HEK293 (cell line): ENCODE data around the gene COA1.

Experiments
- YY1 ChIP-seq: fragments of 450-650 bp; formaldehyde crosslinking; IDR thresholded peaks from 2 replicates; pipeline ENCODE4 v1.5.1; 2018; ENCODE audit warnings: missing biosample characterization, missing genetic modification characterization
- ZNF214 ChIP-seq: fragments of 450-650 bp; formaldehyde crosslinking; IDR thresholded peaks from 2 replicates; pipeline ENCODE4 v1.5.1; 2017; ENCODE audit warnings: missing biosample characterization, mild to moderate bottlenecking, missing genetic modification characterization, borderline replicate concordance
- ZNF341 ChIP-seq: fragments of 450-650 bp; formaldehyde crosslinking; IDR thresholded peaks from 2 replicates; pipeline ENCODE4; 2016; ENCODE audit warnings: low read depth, missing biosample characterization, missing genetic modification characterization
- ZNF404 ChIP-seq: fragments of 450-650 bp; formaldehyde crosslinking; IDR thresholded peaks from 2 replicates; pipeline ENCODE4 v1.5.1; 2017; ENCODE audit warnings: missing biosample characterization, missing genetic modification characterization
- TF ChIP-seq, protein P1 (sequence below): fragments of 450-650 bp; formaldehyde crosslinking; IDR thresholded peaks from 2 replicates; pipeline ENCODE4 v1.5.1; 2016; ENCODE audit warnings: missing biosample characterization, missing genetic modification characterization
- TF ChIP-seq, protein P2 (sequence below): fragments of 450-650 bp; formaldehyde crosslinking; IDR thresholded peaks from 2 replicates; pipeline ENCODE4 v1.5.1; 2016; ENCODE audit warnings: missing biosample characterization, missing genetic modification characterization
- TF ChIP-seq, protein P3 (sequence below): fragments of 450-650 bp; formaldehyde crosslinking; IDR thresholded peaks from 2 replicates; pipeline ENCODE4 v1.5.1; 2016; ENCODE audit warnings: missing biosample characterization, missing genetic modification characterization

DNA sequence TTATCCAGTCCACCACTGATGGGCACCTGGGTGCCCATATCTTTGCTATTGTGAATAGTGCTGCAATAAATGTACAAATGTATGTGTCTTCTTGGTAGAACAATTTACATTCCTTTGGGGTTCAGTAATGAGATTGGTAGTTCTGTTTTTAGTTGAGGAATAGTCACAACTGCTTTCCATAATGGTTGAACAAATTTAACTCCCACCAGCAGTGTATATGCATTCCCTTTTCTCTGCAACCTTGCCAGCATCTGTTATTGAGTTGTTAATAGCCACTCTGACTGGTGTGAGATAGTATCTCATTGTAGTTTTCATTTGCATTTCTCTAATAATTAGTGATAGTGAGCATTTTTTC, 27.8 kb downstream of the COA1 start:
- TF ChIP-seq YY1: no peak
- no peak for TF ChIP-seq ZNF214 (tag by site-specific recombination)
- TF ChIP-seq, protein P1, sequence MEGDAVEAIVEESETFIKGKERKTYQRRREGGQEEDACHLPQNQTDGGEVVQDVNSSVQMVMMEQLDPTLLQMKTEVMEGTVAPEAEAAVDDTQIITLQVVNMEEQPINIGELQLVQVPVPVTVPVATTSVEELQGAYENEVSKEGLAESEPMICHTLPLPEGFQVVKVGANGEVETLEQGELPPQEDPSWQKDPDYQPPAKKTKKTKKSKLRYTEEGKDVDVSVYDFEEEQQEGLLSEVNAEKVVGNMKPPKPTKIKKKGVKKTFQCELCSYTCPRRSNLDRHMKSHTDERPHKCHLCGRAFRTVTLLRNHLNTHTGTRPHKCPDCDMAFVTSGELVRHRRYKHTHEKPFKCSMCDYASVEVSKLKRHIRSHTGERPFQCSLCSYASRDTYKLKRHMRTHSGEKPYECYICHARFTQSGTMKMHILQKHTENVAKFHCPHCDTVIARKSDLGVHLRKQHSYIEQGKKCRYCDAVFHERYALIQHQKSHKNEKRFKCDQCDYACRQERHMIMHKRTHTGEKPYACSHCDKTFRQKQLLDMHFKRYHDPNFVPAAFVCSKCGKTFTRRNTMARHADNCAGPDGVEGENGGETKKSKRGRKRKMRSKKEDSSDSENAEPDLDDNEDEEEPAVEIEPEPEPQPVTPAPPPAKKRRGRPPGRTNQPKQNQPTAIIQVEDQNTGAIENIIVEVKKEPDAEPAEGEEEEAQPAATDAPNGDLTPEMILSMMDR (tag by site-specific recombination): no peak
- TF ChIP-seq, protein P2, sequence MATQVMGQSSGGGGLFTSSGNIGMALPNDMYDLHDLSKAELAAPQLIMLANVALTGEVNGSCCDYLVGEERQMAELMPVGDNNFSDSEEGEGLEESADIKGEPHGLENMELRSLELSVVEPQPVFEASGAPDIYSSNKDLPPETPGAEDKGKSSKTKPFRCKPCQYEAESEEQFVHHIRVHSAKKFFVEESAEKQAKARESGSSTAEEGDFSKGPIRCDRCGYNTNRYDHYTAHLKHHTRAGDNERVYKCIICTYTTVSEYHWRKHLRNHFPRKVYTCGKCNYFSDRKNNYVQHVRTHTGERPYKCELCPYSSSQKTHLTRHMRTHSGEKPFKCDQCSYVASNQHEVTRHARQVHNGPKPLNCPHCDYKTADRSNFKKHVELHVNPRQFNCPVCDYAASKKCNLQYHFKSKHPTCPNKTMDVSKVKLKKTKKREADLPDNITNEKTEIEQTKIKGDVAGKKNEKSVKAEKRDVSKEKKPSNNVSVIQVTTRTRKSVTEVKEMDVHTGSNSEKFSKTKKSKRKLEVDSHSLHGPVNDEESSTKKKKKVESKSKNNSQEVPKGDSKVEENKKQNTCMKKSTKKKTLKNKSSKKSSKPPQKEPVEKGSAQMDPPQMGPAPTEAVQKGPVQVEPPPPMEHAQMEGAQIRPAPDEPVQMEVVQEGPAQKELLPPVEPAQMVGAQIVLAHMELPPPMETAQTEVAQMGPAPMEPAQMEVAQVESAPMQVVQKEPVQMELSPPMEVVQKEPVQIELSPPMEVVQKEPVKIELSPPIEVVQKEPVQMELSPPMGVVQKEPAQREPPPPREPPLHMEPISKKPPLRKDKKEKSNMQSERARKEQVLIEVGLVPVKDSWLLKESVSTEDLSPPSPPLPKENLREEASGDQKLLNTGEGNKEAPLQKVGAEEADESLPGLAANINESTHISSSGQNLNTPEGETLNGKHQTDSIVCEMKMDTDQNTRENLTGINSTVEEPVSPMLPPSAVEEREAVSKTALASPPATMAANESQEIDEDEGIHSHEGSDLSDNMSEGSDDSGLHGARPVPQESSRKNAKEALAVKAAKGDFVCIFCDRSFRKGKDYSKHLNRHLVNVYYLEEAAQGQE (tag by site-specific recombination): no peak
- no peak for TF ChIP-seq ZNF341 (tag by site-specific recombination)
- TF ChIP-seq, protein P3, sequence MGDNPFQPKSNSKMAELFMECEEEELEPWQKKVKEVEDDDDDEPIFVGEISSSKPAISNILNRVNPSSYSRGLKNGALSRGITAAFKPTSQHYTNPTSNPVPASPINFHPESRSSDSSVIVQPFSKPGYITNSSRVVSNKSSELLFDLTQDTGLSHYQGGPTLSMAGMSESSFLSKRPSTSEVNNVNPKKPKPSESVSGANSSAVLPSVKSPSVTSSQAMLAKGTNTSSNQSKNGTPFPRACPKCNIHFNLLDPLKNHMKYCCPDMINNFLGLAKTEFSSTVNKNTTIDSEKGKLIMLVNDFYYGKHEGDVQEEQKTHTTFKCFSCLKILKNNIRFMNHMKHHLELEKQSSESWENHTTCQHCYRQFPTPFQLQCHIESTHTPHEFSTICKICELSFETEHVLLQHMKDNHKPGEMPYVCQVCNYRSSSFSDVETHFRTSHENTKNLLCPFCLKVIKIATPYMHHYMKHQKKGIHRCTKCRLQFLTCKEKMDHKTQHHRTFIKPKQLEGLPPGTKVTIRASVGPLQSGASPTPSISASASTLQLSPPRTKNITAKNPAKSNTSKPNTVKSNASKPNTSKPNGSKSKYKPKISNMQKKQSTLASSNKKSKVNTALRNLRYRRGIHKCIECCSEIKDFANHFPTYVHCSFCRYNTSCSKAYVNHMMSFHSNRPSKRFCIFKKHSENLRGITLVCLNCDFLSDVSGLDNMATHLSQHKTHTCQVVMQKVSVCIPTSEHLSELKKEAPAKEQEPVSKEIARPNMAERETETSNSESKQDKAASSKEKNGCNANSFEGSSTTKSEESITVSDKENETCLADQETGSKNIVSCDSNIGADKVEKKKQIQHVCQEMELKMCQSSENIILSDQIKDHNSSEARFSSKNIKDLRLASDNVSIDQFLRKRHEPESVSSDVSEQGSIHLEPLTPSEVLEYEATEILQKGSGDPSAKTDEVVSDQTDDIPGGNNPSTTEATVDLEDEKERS (tag by site-specific recombination): no peak
- no peak for TF ChIP-seq ZNF404 (tag by site-specific recombination)
